Activated CD8-positive, alpha-beta T cell treated with anti-CD3 and anti-CD28 coated beads, Interleukin-2, amount 10 ng/mL, durations not matched to agents 7 days and 5 days (primary cell): Measurements from ENCODE around the gene SAP130. TPM values are rescaled to one million over a fixed set of nuclear protein-coding genes. Genes with fewer than 3 reads are reported as not detected.

ENCODE experiments used
- ATAC-seq: fragments of 150-1000 bp; cut with Tn5 transposase; one replicate; pipeline ENCODE4 v1.10.0; 2021; ENCODE audit warnings: moderate library complexity
- CTCF ChIA-PET: fragments of 350-600 bp; sonication (Branson Sonifier 250); formaldehyde crosslinking; loops from one replicate; lab custom pipeline; 2021; ENCODE audit warnings: antibody characterized with exemption; lab: Charles Lee
- POLR2A ChIA-PET: fragments of 350-600 bp; sonication (Branson Sonifier 250); formaldehyde crosslinking; loops from one replicate; lab custom pipeline; 2021; ENCODE audit warnings: antibody characterized with exemption; lab: Charles Lee
- DNase-seq: peaks from one replicate; pipeline ENCODE4 v3.0.0-alpha.2; 2020
- H3K27ac Mint-ChIP-seq: one replicate; pipeline ENCODE4 v1.8.0; 2021; ENCODE audit warnings: mild to moderate bottlenecking, mixed read lengths
- H3K27me3 Mint-ChIP-seq: one replicate; pipeline ENCODE4 v1.8.0; 2021; ENCODE audit warnings: low read depth, mixed read lengths
- H3K36me3 Mint-ChIP-seq: one replicate; pipeline ENCODE4 v1.8.0; 2021; ENCODE audit warnings: low read depth, mixed read lengths
- H3K4me1 Mint-ChIP-seq: one replicate; pipeline ENCODE4 v1.8.0; 2021; ENCODE audit warnings: low read depth, mixed read lengths
- H3K4me3 Mint-ChIP-seq: one replicate; pipeline ENCODE4 v1.8.0; 2021; ENCODE audit warnings: mild to moderate bottlenecking, mixed read lengths
- H3K9me3 Mint-ChIP-seq: one replicate; pipeline ENCODE4 v1.8.0; 2022; ENCODE audit warnings: mixed read lengths; ENCODE audit not compliant: insufficient read depth
- total RNA-seq, 2 experiments: library from RNA; stranded (reverse); gene quantifications; one replicate each; pipeline ENCODE4 v1.2.3, GENCODE V29; 2021

Gene SAP130
- total RNA-seq, 2 experiments from 2014 or later: 37.8 to 39.2 TPM

DNA sequence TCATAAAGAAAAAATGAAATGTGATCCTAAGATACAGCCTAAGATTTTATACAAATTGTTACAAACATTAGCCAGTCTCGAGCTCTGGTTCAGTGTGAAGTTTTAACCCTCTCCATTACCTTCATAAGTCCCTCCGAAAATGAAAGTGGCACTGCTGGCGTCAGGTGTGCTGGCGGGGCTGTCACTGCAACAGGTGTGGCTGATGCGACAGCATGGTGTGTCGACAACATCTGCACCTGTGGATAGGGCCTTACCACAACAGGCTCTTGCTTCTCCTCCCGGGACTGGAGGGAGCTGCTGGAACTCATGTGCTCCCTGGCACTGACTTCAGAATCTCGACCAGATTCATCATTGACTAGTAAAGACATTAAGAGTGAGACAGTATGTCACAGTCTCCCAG lies 10.3 kb downstream of the SAP130 start:
- CTCF ChIA-PET: interaction anchor here (0.7 kb wide), 1 partner anchor 74 kb away, joined by 3 read pairs; no protein-coding TSS in a partner anchor
- DNase-seq (no peak), ATAC-seq (no peak)
- Mint-ChIP-seq H3K27ac (no peak overlapping the region), H3K27me3 (no peaks in the 10 kb centered on the region), H3K4me3 (no peak overlapping the region), H3K4me1 (no peaks in the 10 kb centered on the region), H3K36me3 (peaks cover 41% of the 10 kb centered on the region), H3K9me3 (no peaks in the 10 kb centered on the region)
- POLR2A ChIA-PET: no interaction called here

DNA sequence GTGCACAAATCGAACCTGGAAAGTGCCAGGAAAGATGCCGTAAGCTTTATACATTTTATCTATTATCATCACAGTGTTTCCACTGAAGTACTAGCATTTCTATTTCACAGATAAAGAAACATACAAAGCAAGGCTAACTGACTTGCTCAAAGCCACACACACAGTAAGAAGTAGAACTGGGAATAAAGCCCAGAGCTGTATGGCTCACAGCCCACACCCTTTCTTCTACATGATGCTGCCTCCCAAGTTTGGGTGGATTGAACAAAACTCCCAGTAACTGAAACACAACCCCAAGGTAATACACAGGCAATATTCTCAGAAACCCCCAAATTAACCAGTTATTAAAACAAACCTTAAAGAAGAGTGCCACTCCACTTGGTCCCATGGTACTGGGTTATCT lies 11.2 kb downstream of the SAP130 start:
- POLR2A ChIA-PET: no interaction called here
- H3K9me3 Mint-ChIP-seq: no peaks in the 10 kb centered on the region
- no peak overlapping the region for H3K4me3 Mint-ChIP-seq
- CTCF ChIA-PET: no interaction called here
- H3K27ac Mint-ChIP-seq: no peak overlapping the region
- DNase-seq (no peak), ATAC-seq (no peak)
- H3K36me3 Mint-ChIP-seq: peaks cover 38% of the 10 kb centered on the region
- no peaks in the 10 kb centered on the region for H3K27me3 Mint-ChIP-seq
- H3K4me1 Mint-ChIP-seq: no peaks in the 10 kb centered on the region

DNA sequence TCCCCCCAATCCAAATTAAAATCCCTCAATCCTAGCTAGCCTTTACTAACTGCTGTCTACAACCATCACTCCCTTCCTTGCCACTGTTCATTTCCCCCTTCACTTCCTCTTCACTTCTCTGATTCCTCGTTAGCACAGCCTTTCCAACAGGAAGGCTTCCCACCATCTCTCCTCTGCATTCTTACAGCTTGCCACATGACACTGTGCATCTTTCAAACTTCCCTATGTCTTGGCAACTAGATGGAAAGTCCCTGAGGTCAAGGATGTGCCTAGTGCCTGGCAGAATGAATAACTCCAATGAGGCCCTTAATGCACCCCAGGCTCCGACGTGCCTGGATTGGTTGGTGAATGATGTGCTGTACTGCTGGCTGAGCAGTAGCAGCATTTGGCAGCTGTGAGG lies 15.2 kb downstream of the SAP130 start:
- ChIA-PET CTCF (no interaction called here), POLR2A (no interaction called here)

DNA sequence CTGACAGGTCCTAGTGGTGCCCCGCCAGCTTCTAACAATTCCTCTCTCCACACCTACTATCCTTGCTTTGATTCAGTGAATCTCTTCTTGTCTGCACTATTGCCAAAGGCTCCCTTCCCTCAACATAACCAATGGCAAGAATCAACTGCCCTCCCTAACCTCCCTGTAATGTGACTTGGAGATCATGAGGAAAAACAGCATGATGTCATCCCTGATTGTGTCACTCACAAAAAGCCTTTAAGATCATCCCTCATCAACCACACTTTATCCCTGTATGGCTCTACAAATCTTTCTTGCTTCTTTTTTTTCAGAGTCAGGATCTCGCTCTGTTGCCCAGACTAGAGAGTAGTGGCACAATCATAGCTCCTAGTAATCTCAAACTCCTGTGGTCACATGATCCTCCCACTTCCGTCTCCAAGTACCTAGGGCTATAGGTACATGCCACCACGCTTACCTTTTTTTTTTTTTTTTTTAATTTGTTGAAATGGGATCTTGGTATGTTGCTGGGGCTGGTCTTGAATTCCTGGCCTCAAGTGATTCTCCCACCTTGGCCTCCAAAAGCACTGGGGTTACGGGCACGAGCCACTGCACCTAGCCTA lies 19.7 kb downstream of the SAP130 start:
- Mint-ChIP-seq H3K27me3 (no peaks in the 10 kb centered on the region), H3K27ac (no peak overlapping the region), H3K4me1 (no peaks in the 10 kb centered on the region), H3K4me3 (no peak overlapping the region), H3K9me3 (no peaks in the 10 kb centered on the region), H3K36me3 (peaks cover 66% of the 10 kb centered on the region)
- CTCF ChIA-PET: no interaction called here
- POLR2A ChIA-PET: no interaction called here
- DNase-seq (no peak), ATAC-seq (no peak)

More for the DNA sequence above, 15.2 kb downstream of the SAP130 start:
- no peak overlapping the region for H3K27ac Mint-ChIP-seq
- H3K36me3 Mint-ChIP-seq: peaks cover 66% of the 10 kb centered on the region
- H3K27me3 Mint-ChIP-seq: no peaks in the 10 kb centered on the region
- no peaks in the 10 kb centered on the region for H3K4me1 Mint-ChIP-seq
- H3K4me3 Mint-ChIP-seq: no peak overlapping the region
- ATAC-seq (no peak), DNase-seq (no peak)
- no peaks in the 10 kb centered on the region for H3K9me3 Mint-ChIP-seq

DNA sequence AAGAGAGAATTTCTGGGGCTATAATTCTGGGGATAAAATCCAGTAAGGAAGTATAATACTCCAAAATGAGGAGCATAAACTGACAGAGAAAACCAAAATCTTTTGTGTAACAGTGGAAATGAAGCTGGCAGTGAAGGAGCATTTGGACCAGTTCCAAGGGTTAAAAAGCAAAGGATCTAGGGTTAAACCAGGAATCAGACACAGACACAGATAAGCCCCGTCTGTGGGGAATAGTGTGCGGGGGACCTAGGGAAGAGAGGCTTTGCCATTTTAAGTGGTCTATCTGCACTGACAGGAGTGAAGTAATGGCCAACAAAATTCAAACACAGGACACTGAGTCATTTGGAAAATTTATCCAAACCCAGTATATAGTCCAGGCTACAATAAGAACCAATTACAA lies 23.4 kb downstream of the SAP130 start:
- no peak for DNase-seq
- Mint-ChIP-seq H3K9me3 (no peaks in the 10 kb centered on the region), H3K36me3 (peaks cover 61% of the 10 kb centered on the region), H3K27ac (no peak overlapping the region), H3K4me3 (no peak overlapping the region), H3K4me1 (no peaks in the 10 kb centered on the region), H3K27me3 (no peaks in the 10 kb centered on the region)
- ATAC-seq: no peak
- ChIA-PET POLR2A (no interaction called here), CTCF (no interaction called here)

DNA sequence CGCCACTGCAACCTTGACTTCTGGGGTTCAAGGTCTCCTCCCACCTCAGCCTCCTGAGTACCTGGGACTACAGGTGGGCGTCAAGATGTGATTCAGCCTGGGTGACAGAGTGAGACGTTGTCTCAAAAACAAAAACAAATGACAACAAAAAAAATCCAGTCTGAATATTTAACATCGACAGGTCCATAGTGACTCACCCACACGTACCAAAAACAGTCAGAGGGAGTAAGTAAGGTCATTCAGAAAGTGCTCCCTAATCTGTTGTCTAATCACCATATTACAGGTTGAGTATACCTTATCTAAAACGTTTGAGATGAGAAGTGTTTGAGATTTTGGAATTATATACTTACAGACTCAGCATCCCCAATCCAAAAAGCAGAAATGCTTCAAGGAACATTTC lies 24.4 kb downstream of the SAP130 start:
- ChIA-PET POLR2A (no interaction called here), CTCF (interaction anchor here (0.7 kb wide), 1 partner anchor 8 kb away, joined by 3 read pairs; no protein-coding TSS in a partner anchor)
- Mint-ChIP-seq H3K4me1 (no peaks in the 10 kb centered on the region), H3K36me3 (peaks cover 61% of the 10 kb centered on the region), H3K27me3 (no peaks in the 10 kb centered on the region), H3K27ac (no peak overlapping the region), H3K9me3 (no peaks in the 10 kb centered on the region), H3K4me3 (no peak overlapping the region)
- no peak for ATAC-seq
- DNase-seq: no peak

DNA sequence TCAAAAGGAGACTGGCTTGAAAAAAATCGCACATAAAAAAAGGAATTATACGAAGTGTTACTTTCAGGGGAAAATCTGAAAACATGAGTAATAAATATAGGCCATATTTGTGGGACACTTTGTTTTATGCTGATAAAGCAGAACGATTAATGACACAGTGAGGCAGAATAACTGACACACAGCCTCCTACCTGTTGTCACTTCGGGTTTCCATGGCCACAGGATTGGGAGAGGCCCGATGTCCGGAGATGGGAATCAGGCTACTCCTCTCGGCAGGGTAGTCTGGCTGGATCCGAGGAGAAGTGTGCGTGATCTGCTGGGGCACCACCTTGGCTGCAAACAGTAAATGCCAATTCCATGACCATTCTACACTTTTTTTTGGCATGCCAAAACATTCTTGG lies 31.7 kb downstream of the SAP130 start:
- no peak for ATAC-seq
- CTCF ChIA-PET: no interaction called here
- POLR2A ChIA-PET: no interaction called here
- Mint-ChIP-seq H3K27me3 (no peaks in the 10 kb centered on the region), H3K4me1 (no peaks in the 10 kb centered on the region), H3K27ac (no peak overlapping the region), H3K36me3 (peaks cover 56% of the 10 kb centered on the region), H3K9me3 (no peaks in the 10 kb centered on the region), H3K4me3 (no peak overlapping the region)
- DNase-seq: no peak

DNA sequence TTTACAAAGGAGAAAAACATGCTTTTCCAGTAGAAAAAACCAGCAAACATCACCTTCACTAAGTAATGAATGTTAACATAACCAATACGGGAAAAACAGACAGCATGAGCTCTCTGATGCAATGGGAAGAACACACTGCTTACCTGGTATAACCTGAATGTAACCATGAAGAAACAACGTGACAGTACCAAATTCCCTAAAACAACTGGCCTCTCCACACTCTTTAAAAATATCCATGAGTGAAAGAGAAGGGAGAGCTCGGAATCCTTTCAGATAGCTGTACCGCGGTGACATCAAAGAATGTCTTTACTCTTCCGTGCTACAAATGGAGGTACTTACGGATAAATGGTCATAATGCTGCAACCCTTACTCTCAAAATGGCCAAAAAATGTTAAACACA lies 32.1 kb downstream of the SAP130 start:
- CTCF ChIA-PET: no interaction called here
- ATAC-seq (no peak), DNase-seq (no peak)
- no peak overlapping the region for H3K27ac Mint-ChIP-seq
- peaks cover 56% of the 10 kb centered on the region for H3K36me3 Mint-ChIP-seq
- no peak overlapping the region for H3K4me3 Mint-ChIP-seq
- no peaks in the 10 kb centered on the region for H3K27me3 Mint-ChIP-seq
- no peaks in the 10 kb centered on the region for H3K9me3 Mint-ChIP-seq
- no peaks in the 10 kb centered on the region for H3K4me1 Mint-ChIP-seq
- POLR2A ChIA-PET: no interaction called here

DNA sequence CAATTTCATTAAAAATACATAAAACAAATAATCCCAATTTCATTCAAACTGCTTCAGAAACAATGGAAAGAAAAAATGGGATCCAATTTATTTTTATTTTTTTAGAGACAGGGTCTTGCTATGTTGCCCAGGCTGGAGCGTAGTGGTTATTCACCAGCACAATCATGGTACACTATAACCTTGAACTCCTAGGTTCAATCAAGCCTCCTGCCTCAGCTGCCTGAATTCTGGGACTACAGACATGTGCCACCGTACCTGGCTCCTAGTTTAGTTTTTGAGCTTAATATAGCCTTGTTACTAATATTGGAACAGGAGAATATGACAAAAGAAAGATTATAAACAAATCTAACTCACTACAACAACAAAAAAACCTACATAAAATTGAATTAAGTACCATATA lies 34.2 kb downstream of the SAP130 start:
- Mint-ChIP-seq H3K36me3 (peaks cover 47% of the 10 kb centered on the region), H3K4me3 (no peak overlapping the region)

DNA sequence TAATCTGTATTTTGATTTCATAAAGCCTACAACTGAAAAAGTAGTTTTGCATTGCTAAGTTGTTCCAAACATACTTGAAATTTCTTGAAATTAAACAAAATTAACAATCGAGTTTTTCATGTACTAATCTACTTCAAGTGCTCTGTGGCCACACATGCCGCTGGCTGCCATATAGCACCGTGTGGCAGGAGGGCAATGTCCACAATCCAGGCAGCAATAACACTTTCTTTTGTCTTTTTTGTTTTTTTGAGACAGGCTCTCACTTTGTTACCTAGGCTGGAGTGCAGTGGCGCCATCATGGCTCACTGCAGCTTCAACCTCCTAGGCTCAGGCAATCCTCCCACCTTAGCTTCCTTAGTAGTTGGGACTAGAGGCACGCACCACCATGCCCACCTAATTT lies 36.1 kb downstream of the SAP130 start:
- Mint-ChIP-seq H3K4me3 (no peak overlapping the region), H3K27ac (no peak overlapping the region), H3K36me3 (peaks cover 47% of the 10 kb centered on the region), H3K9me3 (no peaks in the 10 kb centered on the region), H3K27me3 (no peaks in the 10 kb centered on the region), H3K4me1 (no peaks in the 10 kb centered on the region)
- DNase-seq: no peak
- ATAC-seq: no peak
- POLR2A ChIA-PET: no interaction called here
- CTCF ChIA-PET: no interaction called here

More for the DNA sequence above, 34.2 kb downstream of the SAP130 start:
- ATAC-seq: no peak
- H3K27ac Mint-ChIP-seq: no peak overlapping the region
- no peaks in the 10 kb centered on the region for H3K4me1 Mint-ChIP-seq
- CTCF ChIA-PET: no interaction called here
- DNase-seq: no peak
- no peaks in the 10 kb centered on the region for H3K9me3 Mint-ChIP-seq
- H3K27me3 Mint-ChIP-seq: no peaks in the 10 kb centered on the region
- POLR2A ChIA-PET: no interaction called here

DNA sequence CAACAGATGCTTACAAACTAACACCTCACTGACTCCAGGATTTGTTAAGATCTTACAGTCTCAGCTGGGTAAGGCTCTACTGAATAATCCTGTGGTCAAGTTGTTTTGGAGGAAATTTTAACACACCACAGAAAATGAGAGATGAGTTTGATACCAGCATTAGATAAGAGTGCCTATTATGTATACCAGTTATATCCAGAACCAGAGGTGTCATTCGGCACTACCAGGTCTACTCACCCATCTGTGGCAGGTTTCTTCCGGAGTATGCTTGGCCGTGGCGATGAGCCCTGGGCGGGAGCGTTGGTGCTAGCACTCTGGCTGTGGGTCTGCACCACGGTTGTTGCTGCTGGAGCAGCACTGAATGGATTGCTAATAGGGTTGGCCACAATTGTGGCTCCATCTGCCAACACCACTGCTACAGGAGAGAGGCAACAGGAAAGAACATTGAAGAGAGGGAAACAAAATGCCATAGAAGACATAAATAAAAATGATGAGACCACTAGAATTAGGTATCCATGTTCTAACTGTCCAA lies 41.2 kb downstream of the SAP130 start:
- Mint-ChIP-seq H3K27ac (no peak overlapping the region), H3K4me3 (no peak overlapping the region), H3K9me3 (no peaks in the 10 kb centered on the region), H3K36me3 (peaks cover 62% of the 10 kb centered on the region), H3K27me3 (no peaks in the 10 kb centered on the region), H3K4me1 (peaks cover 5% of the 10 kb centered on the region)
- POLR2A ChIA-PET: no interaction called here
- no peak for ATAC-seq
- CTCF ChIA-PET: no interaction called here
- no peak for DNase-seq

DNA sequence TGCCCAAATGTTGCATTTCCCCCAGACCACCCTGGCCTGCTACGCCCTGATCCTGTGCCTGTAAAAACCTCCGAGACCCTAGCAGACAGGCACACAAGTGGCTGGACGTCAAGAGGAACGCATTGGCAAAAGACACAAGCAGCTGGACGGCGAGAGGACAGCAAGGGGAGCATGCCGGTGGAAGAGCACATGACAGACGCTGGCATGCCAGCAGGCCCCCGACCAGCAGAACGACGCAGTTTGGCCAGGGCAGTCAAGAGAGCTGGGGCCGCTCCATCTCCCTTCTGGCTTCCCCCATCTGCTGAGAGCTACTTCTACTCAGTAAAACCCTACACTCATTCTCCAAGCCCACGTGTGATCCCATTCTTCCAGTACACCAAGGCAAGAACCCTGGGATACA lies 42.1 kb downstream of the SAP130 start:
- POLR2A ChIA-PET: no interaction called here
- peaks cover 61% of the 10 kb centered on the region for H3K36me3 Mint-ChIP-seq

More for the DNA sequence above, 42.1 kb downstream of the SAP130 start:
- no peaks in the 10 kb centered on the region for H3K27me3 Mint-ChIP-seq
- no peak for DNase-seq
- ATAC-seq: no peak
- no peak overlapping the region for H3K4me3 Mint-ChIP-seq
- H3K9me3 Mint-ChIP-seq: no peaks in the 10 kb centered on the region
- peaks cover 8% of the 10 kb centered on the region for H3K4me1 Mint-ChIP-seq
- no peak overlapping the region for H3K27ac Mint-ChIP-seq
- CTCF ChIA-PET: no interaction called here
